Heart left ventricle (tissue), 16 donors: ENCODE measurements around the gene GLP1R. TPM values are rescaled to one million over a fixed set of nuclear protein-coding genes. Genes with fewer than 3 reads are reported as not detected.

Experiments
- ATAC-seq, 4 donors: fragments of 200-7000 bp; cut with Tn5 transposase; one replicate each; pipeline ENCODE4 v1.9.1; 2020 to 2022; ENCODE audit warnings: moderate library complexity in 4 of 4, mild to moderate bottlenecking in 3 of 4, moderate number of reproducible peaks in 1 of 4
- DNase-seq, 5 donors: peaks; one replicate each; pipeline ENCODE4 v3.0.0-alpha.2; 2020
- H3K27ac ChIP-seq, 12 donors: fragments of 200-600 bp; sonication (generic) in 4 of 12; one replicate each; pipeline versions ENCODE4 v1.5.0 to v1.8.0; 2016 to 2022; ENCODE audit warnings: mild to moderate bottlenecking in 2 of 12
- H3K27me3 ChIP-seq, 9 donors: fragments of 200-600 bp; sonication (generic) in 2 of 9; one replicate each; pipeline versions ENCODE4 v1.5.1 to v1.8.0; 2016 to 2022; ENCODE audit warnings: mild to moderate bottlenecking in 3 of 9
- H3K36me3 ChIP-seq, 9 donors: fragments of 200-600 bp; sonication (generic) in 2 of 9; one replicate each; pipeline versions ENCODE4 v1.5.0 to v1.8.0; 2018 to 2022; ENCODE audit warnings: mild to moderate bottlenecking in 2 of 9
- H3K4me1 ChIP-seq, 12 donors: fragments of 200-600 bp; sonication (generic) in 4 of 12; one replicate each; pipeline versions ENCODE4 v1.5.0 to v1.8.0; 2016 to 2022; ENCODE audit warnings: mild to moderate bottlenecking in 3 of 12
- H3K4me3 ChIP-seq, 12 donors: fragments of 200-600 bp; sonication (generic) in 4 of 12; one replicate each; pipeline versions ENCODE4 v1.5.0 to v1.8.0; 2017 to 2022; ENCODE audit warnings: mild to moderate bottlenecking in 9 of 12, moderate library complexity in 4 of 12
- H3K9me3 ChIP-seq, 12 donors: fragments of 200-600 bp; sonication (generic) in 4 of 12; one replicate each; pipeline versions ENCODE4 v1.5.0 to v1.8.0; 2016 to 2022; ENCODE audit warnings: mild to moderate bottlenecking in 1 of 12
- POLR2A ChIP-seq, 2 donors: fragments of 450-650 bp; IDR thresholded peaks; one replicate each; pipeline ENCODE4 v1.6.1; 2017; ENCODE audit warnings: antibody characterized with exemption in 2 of 2, mild to moderate bottlenecking in 2 of 2, moderate library complexity in 2 of 2
- WGBS, 4 donors: extraction: QIAGEN DNeasy Blood & Tissue Kit in 2 of 4; methylation state at CpG; one replicate each; pipeline versions ENCODE4 v1.1.5 to v1.1.7; 2013 to 2018; 5-methylcytosine and 5-hydroxymethylcytosine counted together
- intact Hi-C, 10 donors: fragments of 100-400 bp; cut with DNase I; formaldehyde crosslinking; loops; one replicate each; pipeline versions ENCODE4 v1.11.1 to v1.14.2; 2022
- polyA plus RNA-seq, 2 donors: library from polyadenylated mRNA; stranded (reverse); fragments of 200-250 nt; gene quantifications; one replicate each; pipeline ENCODE4 v1.2.3, GENCODE V29; 2013
- total RNA-seq, 9 donors: library from RNA; depleted of rRNA in 2 of 9; stranded (reverse); fragments of >200 nt in 2 of 9; fragmentation: NEBNext Ultra II Directional in 3 of 9; extraction: Animal tissue kit (Norgen Biotek cat#: 25700) in 3 of 9; gene quantifications; one replicate each; pipeline versions ENCODE4 v1.1.0 to v1.2.4, GENCODE V29; 2016 to 2023
- TF ChIP-seq, protein P1 (sequence below), 12 donors: fragments of 200-600 bp; sonication (generic) in 4 of 12; IDR thresholded peaks; one replicate each; pipeline versions ENCODE4 v1.5.0 to v1.8.0; 2018 to 2022; ENCODE audit warnings: antibody characterized with exemption in 12 of 12, mild to moderate bottlenecking in 5 of 12
- donor health status: ischemic (EF 13 %, LVEDD 7.1; RV severe dilation, severe dysfunction).
- donor health status: healthy with polysubstance abuse.
- donor health status: DM: no; HTN: yes; CAD: no.
- donor health status: DM: no; HTN: no; CAD: no.
- donor health status: ischemic (EF 25% LVEDD 6.9; RV normal size, moderate dysfunction).
- donor health status: ischemic (EF 25% LVEDD 5.7; RV mildly dilated, moderate dysfunction).
- donor health status: healthy.
- donor health status: DM: yes; HTN: yes; CAD: no.
- donor health status: ischemic (EF 35%, LVEDD 5.7; RV mildly dilated, moderate dysfunction).
- donor health status: nonischemic (EF 11% LVEDD 7.7; RV severe dilation, severe dysfunction).
- donor health status: DM: yes; HTN: yes; CAD: no.
- donor health status: PGD.
- donor health status: ischemic (EF 29% LVEDD 5.4; RV normal size, mild dysfunction).
- donor health status: nonischemic (EF 23%, LVEDD 6.1; RV moderate dilation, normal function).

The GLP1R gene
- total and polyA plus RNA-seq, 11 donors = 0.25 to 6.4 (median 1.6) TPM

DNA sequence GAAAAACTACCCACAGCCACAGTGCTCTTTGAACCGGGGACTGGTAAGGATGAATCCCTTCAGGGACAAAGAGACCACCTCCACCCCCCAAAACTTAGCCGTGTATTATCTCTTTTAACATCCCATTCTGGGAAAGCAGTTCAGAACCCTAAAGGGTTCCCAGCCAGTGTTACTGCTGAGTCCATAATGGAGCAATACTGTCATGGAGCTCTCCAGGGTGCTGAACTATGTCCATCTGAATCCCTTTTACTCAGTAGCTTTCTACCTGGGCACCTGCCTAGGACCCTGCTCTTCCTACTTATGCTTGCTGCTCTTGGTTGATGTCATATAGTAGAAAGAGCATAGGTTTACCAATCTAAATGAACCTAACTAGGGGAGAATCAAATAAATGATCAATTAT is 88.7 kb downstream of the GLP1R start:
- DNase-seq (peak in 3 of 5 donors; percentile 18 to 25 (median 23)), ATAC-seq (peak in 1 of 4 donors; percentile 49)
- intact Hi-C loops = no loop called here

More for the DNA sequence above, 88.7 kb downstream of the GLP1R start:
- H3K4me1 ChIP-seq = peaks cover 0 to 5% (median 0%) of the 10 kb centered on the region in 12 donors
- H3K27me3 ChIP-seq = peaks cover 0 to 4% (median 0%) of the 10 kb centered on the region in 9 donors
- peaks cover 0 to 20% (median 11%) of the 10 kb centered on the region in 12 donors for H3K9me3 ChIP-seq
- WGBS, 4 donors = 11 to 31% (median 17%) methylated on average over 2 of the region's 2 CpGs
- no peak for TF ChIP-seq POLR2A (IDR thresholded peaks at IDR 0.05)
- TF ChIP-seq, protein P1, sequence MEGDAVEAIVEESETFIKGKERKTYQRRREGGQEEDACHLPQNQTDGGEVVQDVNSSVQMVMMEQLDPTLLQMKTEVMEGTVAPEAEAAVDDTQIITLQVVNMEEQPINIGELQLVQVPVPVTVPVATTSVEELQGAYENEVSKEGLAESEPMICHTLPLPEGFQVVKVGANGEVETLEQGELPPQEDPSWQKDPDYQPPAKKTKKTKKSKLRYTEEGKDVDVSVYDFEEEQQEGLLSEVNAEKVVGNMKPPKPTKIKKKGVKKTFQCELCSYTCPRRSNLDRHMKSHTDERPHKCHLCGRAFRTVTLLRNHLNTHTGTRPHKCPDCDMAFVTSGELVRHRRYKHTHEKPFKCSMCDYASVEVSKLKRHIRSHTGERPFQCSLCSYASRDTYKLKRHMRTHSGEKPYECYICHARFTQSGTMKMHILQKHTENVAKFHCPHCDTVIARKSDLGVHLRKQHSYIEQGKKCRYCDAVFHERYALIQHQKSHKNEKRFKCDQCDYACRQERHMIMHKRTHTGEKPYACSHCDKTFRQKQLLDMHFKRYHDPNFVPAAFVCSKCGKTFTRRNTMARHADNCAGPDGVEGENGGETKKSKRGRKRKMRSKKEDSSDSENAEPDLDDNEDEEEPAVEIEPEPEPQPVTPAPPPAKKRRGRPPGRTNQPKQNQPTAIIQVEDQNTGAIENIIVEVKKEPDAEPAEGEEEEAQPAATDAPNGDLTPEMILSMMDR (IDR thresholded peaks at IDR 0.05) = no peak
- H3K4me3 ChIP-seq = no peak overlapping the region
- no peak overlapping the region for H3K27ac ChIP-seq
- H3K36me3 ChIP-seq = no peaks in the 10 kb centered on the region

Other genes with a start within 250 kb of the GLP1R start
- 10 to 100 TPM in 4 of 9 donors, 1 to 10 TPM in 5; 6.5 to 14.6 (median 9.2) TPM for gene SAYSD1, start 66.4 kb downstream of the GLP1R start, total RNA-seq
- 10 to 100 TPM in 1 of 2 donors, 1 to 10 TPM in 1; 9.6 to 10.3 TPM for gene SAYSD1, start 66.4 kb downstream of the GLP1R start, polyA plus RNA-seq
- 1 to 10 TPM in 1 of 9 donors, under 1 TPM in 8; 0.08 to 2.1 (median 0.40) TPM for gene KCNK5, start 180.7 kb downstream of the GLP1R start, total RNA-seq
- under 1 TPM; 0.25 to 0.27 TPM for gene KCNK5, start 180.7 kb downstream of the GLP1R start, polyA plus RNA-seq